SW 1271 (cell line): ENCODE measurements around the gene CDKL1.
"Not testable (repeated sequence)": the region's sequence is repeated elsewhere in the genome, so short reads cannot be mapped to it uniquely, and the experiment has no call there.

Experiments used
- DNase-seq, 2 experiments: peaks; one replicate each; lab custom pipeline; 2025; lab: John Stamatoyannopoulos, UW

The CDKL1 gene

DNA sequence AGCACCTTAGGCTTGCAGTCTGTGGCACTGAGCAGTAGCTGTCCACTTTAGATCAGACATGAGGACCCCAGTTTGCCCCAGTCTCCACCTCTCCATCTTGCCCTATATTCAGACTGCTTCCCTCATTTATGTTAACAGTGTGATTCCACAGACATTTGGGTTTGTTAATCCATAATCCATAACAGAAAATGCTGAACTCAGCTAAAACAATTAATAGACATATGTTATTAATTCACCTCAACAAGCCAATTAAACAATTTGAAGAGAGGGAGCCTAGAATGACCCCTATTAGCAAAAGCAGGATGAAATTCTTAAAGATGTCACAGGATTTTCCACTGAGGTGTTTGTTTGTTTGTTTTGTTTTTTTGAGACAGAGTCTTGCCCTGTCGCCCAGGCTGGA, 9.1 kb downstream of the CDKL1 start:
- DNase-seq = no peak

- no peak for DNase-seq
Observed at GRCh38 chr14:50383618-50384225, 13.0 kb downstream of the CDKL1 start.

DNA sequence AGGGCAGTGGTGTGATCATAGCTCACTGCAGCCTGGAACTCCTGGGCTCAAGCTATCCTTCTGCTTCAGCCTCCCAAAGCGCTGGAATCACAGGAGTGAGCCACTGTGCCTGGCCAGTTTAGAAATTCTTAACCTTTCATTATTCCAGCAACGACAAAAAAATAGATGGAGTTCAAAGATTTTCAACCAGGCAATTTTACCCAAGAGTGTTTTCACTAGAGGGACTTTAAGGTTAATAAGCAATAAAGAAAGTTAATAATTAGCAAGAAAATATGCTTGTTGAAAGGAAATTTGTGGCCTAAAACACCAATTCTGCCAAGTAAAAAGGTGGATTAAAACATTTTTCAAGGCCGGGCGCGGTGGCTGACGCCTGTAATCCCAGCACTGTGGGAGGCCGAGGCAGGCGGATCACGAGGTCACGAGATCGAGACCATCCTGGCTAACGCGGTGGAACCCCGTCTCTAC, 14.8 kb downstream of the CDKL1 start:
- no peak for DNase-seq

DNA sequence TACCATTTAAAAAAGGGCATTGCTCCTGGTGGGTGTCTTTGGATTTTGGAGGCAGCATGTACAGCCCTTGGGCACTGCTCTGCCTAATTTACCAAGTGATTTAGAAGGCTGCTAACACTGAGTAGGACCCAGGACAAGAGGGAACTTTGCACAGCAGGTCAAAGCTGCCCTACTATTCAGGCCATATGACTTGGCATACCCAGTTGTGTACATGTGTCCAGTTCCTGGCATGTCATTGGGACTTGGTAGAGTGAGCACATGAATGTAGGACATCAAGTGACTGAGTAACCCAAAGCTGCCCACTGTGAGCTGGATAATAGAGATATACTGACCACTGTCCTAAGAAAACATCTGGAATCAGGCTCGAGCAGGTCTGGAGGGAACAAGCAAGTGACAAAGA, 15.7 kb downstream of the CDKL1 start:
- DNase-seq = no peak

- DNase-seq = no peak
Observed at GRCh38 chr14:50380455-50380854, 16.2 kb downstream of the CDKL1 start.

- no peak for DNase-seq
Observed at GRCh38 chr14:50379563-50379962, 17.1 kb downstream of the CDKL1 start.

DNA sequence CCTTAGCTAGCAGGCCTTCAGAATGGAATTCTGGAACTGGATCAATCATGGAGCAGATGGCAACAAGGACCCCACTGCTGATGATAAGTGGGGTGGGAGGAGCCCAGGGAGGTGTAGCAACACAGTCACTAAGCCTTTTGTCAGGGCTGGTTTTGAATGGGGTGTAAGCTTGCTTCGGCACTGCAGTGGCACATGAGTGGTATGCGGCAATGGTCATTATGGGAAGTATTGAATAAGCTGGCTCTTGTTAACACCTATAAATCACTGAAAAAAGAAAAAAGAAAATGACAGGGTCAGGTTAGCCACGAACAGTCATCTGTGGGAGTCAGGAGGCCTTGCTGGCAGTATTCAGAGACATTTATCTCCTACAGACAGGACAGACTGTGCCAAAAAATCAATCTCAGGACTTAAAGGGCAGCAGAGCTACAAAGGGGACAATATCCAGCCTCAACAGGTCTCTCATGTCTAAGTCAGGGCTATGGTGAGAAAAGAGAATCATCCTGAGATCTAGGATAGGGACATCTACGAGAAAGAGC, 19.1 kb downstream of the CDKL1 start:
- no peak for DNase-seq

DNA sequence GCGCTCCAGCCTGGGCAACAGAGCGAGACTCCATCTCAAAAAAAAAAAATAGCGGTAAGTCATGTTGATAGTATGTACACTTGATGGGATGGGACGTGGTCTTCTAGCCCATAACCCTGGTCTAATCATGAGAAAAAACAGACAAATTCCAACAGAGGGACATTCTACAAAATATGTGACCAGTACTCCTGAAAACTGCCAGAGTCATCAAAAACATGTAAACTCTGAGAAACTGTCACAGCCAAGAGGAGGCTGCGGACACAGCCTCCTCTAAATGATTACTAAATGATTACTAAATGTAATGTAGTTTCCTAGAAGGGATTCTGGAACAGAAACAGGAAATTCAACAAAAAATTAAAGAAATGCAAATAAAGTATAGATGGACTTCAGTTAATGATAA, 20.9 kb downstream of the CDKL1 start:
- no peak for DNase-seq

- DNase-seq = no peak
Observed at GRCh38 chr14:50373959-50374358, 22.7 kb downstream of the CDKL1 start.

- DNase-seq = no peak
Observed at GRCh38 chr14:50371546-50371945, 25.1 kb downstream of the CDKL1 start.

DNA sequence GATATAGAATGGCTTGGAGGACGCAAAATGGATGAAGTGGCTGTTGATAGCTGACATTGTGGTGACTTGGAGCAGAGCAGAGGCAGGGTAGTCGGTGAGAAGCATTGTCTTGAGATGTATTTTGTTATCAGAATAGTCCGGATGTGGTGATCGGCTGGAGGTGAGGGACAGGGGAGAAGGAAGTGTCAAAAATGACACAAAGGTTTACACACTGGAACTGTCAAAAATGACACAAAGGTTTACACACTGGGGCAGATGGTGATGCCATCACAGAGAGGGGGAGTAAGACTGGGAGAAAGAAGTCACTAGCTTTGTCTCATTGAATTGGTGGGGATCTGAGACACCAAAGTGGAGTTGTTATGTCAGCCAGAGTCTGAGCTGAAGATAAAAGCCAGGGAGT, 30.1 kb downstream of the CDKL1 start:
- DNase-seq = no peak

GRCh38 chr14:50366115-50366514, 30.6 kb downstream of the CDKL1 start:
- DNase-seq = no peak

- not testable (repeated sequence) for DNase-seq
Observed at GRCh38 chr14:50365572-50365971, 31.1 kb downstream of the CDKL1 start.

DNA sequence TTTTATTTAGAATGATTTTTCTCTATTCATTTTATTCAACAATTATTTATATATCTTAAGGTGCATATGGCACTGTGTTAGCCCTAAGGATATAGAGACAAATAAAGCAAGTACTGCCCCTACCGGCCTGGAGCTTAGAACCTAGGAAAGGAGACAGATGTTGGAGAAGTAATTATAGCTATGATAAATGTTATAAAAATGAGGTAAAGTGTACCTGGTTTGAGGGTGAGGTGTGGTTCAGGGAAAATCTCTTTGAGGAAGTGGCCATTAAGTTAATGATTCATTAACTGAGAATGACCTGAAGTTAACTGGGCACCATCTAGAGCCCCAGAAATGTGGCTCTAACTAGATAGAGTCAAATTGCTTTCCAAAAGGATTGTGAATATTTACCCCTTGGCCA, 31.9 kb downstream of the CDKL1 start:
- no peak for DNase-seq

DNA sequence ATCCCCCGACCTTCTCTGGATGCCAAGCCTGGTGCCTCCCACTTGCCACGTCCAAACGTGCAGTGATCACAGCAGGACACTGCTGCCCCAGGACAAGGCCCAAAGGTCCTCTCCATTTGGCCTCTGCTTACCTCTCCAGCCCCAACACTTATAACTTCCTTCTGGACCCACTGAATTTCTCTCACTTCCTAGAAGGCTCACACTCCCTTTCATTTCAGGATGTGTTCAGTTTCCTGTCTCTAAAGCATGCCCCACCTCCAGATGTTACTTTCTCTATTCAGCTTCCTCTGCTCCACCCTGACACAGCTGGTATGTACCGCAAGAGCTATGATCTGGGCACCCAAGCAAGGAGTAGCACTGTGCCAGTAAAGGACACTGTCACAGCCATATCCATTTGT, 33.0 kb downstream of the CDKL1 start:
- DNase-seq = peak in 1 of 2 experiments; percentile 26

- no peak for DNase-seq
Observed at GRCh38 chr14:50362764-50363713, 33.6 kb downstream of the CDKL1 start.

GRCh38 chr14:50361473-50362403, 34.9 kb downstream of the CDKL1 start:
- DNase-seq = not testable (repeated sequence)

DNA sequence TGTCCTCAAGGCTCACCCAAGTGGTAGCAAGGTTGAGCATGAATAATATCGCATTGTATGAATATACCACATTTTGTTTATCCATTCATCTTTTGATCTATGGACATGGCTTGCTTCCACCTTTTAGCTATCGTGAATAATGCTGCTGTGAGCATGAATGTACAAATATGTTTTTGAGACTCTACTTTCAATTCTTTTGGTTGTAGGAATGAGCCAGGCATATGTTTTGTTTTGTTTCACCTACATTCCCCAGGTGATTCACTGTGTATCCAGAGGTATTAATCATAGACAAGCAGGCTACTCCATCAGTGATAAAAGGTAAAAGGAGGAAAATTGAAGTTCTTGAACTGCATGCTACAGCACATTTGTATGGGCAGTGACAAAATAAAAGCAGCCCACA, 35.8 kb downstream of the CDKL1 start:
- no peak for DNase-seq

- no peak for DNase-seq
Observed at GRCh38 chr14:50360093-50360492, 36.6 kb downstream of the CDKL1 start.

DNA sequence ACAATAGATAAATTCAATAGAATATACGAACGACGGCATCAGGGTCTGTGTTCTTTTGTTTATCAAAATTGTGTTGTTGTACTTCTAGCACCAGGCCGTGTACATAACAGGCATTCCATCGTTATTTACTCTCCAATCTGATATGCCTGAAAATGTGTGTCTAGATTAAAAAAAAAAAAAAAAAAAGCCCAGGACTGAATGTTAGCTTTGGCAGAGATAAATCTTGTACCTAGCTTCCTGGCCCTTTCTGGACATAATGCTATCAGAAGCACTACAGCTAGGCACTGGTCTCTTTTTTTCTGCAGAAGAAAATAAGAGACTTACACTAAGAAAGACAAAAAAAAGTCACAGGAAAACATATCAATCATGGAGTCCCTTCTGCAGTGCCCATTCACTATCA, 37.0 kb downstream of the CDKL1 start:
- DNase-seq = no peak

GRCh38 chr14:50357753-50358395, 38.8 kb downstream of the CDKL1 start:
- no peak for DNase-seq
